Stimulated activated CD8-positive, alpha-beta memory T cell treated with anti-CD3 and anti-CD28 coated beads, Interleukin-12 subunit alpha, Interleukin-12 subunit beta, amount 100 ng/mL, for 24 hours (primary cell): Measurements from ENCODE around the gene MTUS2.

Experiments
- DNase-seq: peaks from one replicate; pipeline ENCODE4 v3.0.0-alpha.2; 2020; ENCODE audit errors: extremely low read depth

MTUS2 gene

DNA sequence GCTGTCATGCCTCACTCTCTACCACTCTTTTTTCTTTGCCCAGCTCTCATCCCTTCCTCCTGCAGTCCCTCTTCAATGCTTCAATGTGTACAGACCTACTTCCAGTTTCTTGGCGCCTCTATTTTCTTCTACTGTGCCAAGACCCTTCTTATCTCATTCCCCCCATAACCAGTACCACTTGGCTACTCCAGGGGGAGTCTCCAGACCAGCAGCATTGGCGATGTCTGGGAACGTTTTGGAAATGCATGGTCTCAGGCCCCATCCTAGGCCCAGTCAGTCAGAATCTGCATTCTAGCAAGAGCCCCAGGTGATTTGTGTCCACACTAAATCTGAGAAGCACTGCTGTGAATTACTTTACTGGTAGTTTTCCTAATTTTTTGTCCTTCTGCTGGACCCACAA is 577.1 kb downstream of the MTUS2 start:
- no peak for DNase-seq

DNA sequence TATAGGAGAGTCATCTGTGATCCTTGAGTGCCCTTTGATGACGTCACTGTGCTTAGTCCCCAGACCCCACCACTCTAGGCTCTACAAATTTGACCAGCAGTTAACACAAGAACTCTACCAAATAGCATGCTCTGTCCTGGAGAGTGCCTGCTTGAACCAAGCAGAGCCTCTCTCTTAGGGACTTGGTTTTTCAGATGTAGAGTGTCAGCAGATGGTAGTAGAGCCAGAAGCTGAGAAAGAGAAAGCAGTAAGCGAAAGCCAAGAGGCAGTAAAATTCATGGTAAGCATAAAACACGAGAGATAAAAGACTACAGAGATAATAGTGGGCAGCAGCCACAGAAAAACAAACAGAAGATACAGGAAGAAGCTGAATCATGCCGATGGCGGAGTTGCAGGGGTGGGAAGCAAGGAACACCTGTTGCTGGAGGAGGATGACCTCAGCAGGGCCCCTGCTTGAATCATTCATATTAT is 582.1 kb downstream of the MTUS2 start:
- no peak for DNase-seq

DNA sequence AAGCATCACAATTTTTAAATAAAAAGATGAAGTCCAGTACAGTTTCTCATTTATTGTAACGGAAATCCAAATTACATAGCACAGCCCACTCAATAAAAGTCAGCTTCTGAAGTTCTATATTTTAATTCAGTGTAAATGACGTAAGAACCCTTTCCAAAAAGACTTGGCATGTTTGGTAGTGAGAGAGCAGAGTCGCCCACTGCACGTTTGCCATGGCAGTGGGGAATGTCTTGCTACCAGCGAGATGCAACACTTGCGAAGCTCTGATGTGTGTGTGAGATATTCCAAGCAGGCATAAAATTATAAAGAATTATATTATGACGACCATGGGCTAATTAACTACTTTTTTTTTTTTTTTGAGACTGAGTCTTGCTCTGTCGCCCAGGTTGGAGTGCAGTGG is 585.3 kb downstream of the MTUS2 start:
- DNase-seq = no peak

DNA sequence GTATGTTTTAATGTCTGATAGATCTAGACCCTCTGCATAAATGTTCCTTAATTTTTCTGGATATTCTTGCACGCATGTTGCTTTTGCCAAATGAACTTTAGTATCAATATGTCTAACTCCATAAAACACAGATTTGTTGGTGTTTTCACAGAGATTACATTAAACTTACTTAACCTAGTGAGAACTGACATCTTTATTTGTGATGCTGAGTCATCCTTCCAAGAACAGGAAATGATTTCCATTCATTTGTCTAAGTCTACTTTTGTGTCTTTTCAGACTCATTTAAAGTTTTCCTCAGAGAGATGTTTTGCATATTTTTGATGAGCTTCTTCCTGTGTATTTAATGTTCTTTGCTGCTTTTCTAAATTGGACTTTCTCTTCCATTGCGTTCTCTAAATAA is 591.3 kb downstream of the MTUS2 start:
- no peak for DNase-seq

DNA sequence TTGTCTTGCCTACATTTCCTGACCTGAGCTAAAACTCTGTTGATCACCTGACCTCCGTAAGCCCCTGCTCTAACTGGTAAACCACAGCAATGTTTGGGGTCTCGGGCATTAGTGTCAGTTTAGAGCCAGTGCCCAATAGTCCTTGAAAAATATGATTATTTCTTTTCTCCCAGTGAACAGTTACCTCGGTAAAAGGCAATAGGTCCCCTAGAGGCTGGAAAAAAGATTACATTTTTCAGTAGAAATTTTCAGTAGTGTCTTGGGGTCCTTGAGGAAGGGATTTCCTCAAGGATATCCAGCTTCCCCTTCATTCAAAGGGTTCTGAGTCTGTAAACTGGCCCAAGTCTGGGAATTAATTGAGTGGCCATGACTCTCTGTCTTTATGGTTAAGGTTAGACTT is 597.9 kb downstream of the MTUS2 start:
- DNase-seq = no peak

DNA sequence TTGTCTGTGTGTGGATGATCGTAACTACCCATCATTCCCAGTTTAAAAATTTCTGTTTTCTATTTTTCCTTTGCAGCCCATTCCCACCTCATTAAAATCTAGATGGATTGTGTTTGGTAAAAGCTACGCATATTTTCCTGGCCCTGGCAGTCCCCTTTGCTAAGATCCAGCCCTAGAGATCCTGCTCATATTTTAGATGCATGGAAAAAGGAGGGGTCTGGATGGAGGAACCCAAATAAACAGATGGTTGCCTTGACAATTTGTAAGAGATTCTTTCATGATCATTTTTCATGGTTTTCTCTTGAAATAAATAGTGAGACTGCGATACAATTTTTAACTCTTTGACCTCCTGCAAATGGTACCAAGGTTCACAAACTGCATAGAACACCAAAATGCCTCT is 601.0 kb downstream of the MTUS2 start:
- DNase-seq = no peak

DNA sequence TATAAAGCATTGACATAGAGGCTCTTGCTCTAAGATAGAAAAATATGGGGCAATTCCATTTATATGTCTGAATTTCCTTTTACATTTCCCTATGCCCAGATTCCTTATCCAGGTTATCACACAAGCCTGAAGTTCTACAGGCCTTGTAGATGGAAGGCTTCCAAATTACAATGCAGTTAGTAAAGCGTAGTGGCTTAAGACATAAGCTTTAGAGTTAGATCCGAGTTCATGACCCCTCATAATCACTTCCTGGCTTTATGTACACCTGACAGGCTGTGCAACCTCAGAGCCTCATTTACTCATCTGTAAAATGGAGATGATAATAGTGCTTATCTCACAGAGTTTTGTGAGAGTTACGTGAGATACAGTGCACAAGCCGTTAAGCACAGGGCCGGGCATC is 601.9 kb downstream of the MTUS2 start:
- no peak for DNase-seq

DNA sequence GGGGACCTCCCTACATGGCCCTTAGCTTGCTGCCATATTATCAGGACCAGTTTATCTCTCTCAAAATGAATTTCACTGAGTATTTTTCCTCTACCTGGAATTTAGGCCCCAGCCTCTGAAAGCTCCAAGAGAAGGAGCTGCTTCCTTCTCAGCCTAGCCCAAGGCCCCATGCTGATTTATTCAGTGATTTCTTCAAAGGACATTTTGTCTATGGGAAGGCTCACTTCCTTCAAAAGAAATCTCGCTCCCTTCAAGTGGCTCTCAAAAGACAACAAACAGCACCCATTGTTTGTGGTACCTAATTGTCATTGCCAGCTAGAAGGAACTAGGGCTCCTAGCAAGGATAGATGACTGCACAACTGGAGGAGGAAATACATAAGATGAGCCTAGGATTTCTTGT is 602.9 kb downstream of the MTUS2 start:
- DNase-seq = no peak

DNA sequence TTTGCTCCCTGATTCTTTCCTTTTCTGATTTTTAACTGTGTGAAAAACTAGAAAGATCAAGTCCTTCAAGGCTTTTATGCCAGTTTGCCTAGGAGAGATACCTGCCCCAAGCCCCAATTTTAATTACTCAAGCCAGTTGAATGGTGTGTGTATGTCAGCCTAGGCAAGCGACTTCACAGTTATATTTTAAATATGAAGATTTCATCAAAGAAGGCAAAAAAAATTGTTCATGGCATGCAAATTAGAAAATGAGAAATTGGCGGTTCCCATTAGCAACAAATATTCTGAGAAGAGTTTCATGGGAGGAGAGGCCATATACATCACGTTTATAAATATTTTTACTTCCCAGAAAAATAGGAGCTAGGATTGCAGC is 607.8 kb downstream of the MTUS2 start:
- DNase-seq = no peak

DNA sequence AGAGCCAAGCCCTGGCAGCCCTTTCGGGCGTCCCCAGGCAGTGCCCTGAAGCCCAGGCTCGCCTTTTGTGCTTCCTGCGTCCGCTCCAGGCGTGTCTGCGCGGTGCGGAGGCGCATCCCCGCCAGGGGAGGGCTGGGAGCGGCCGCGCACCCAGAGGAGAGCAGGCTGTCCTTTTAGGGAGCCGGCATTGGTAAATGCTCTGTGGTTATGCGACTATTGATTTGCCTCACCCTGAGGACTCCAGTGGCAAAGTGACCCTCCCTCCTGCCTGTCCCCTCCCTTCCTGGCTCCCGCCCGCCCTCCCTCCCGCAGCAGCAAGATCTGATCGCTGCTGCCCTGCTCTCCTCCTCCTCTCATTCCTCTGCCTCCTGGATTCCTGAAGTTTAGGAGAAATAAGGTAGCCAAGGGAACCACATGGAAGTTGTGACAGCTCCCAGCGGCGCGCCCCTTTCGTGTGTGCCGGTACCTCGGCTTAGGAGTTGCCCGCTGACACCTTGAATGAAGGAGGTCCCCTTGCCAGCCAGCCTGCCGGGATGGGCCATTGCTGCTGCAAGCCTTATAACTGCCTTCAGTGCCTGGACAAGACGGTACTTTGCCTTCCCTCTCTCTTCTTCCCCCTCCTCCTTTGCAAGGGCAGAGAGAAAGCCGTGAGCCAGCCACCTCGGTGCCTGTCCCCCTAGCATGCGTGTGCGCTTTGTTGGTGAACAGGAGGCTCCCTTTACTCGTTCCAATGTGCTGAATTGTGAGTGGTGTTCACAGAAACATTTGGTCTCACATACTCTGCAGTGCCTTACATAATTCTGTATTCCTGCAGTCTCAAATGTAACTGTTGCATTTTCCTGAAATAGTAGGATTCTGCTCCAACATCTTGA is 608.4 kb downstream of the MTUS2 start:
- no peak for DNase-seq

DNA sequence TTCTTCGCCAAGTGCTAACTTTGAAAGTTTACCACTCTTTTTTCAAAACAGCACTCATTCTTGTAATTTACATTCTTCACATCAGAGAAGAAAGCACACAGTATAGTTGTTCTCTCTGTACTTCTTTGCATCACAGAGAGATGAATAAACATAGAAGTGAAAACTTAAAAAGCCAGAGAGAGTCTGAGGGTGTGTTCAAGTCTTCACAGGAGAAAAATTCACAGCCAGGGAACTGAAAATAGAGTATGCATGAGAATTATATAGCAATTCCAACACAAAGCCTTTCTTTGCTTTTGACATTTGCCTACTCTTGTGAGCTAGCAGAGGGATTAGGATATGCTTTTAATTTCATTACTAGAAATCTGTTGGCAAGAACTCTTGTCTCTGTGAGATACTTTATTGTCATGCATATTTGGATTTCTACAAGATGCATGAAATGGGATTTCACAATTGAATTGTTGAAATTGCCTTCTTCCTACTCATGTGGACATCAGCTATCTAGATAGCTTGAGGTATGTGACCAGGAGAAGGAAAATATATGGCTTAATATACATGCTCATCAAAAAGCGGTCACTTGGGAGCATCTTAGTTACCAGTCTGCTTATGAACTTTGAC is 609.3 kb downstream of the MTUS2 start:
- DNase-seq = no peak

DNA sequence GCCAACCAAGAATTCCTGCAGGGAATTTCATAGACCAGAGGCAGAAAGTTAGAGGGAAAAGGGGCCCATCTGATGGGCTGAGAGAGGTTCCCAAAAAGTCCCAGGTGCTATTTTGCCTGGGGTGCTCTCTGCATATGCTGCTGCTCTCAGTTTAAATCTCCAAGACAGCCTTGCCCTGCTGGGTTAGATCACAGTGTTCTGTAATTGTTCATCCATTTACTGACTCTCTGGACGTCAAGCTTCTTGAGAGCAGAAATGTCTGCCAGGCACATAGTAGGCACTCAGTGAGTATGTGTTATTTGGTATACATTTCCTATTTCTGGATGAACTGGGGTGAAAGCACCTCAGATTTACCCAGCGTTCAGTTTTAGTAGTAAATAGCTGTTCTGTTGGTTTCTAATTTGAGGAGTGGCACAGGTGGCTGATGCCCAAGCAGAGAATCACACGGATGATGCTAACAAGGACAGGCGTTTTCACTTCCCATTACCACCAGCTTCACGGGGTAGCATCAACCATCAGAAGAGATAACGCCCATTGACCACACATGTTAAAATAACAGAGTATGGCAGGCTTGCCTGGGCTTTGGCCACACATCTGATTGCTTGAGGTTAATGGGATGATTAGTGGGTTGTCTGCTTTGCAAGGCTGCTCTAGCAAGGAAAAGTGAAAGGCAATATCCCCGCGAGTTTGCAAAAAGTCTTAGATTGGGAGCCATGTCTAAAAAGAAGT is 614.2 kb downstream of the MTUS2 start:
- DNase-seq = no peak

DNA sequence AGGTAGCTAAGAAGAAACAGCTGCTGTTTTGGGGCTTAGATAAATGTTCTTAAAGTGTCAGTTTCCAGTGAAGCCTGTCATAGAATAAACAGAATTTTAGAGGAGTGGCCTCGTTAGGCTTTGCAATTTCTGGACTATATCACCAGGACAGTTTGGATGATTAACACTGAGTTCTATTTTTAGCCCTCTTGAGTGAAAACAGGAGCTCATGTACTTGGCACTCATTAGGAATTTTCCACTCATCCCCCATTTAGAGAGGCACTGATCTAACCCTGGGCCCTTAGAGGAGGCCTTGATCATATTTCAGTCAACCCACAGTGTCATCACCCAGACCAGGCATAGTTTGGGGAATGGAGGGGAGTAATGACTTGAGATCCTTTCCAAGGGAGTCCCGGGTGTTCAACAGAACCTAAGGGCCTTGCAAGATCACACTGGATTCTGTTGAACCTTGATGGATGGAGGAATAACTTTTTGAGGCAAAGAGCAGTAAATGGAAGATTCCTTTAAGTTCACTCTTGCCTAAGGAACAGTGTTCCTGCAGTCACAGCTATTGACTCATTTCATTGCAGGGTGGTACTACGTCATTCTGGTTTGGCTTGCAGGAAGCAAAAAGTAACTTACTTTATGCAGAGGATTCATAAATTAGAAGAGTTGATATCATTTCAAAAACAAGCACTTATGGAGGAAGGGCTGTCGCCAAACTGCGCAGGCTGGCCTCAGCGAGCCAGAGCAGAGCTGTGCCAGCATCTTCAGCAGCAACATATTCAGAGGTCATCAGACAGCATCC is 615.2 kb downstream of the MTUS2 start:
- no peak for DNase-seq

DNA sequence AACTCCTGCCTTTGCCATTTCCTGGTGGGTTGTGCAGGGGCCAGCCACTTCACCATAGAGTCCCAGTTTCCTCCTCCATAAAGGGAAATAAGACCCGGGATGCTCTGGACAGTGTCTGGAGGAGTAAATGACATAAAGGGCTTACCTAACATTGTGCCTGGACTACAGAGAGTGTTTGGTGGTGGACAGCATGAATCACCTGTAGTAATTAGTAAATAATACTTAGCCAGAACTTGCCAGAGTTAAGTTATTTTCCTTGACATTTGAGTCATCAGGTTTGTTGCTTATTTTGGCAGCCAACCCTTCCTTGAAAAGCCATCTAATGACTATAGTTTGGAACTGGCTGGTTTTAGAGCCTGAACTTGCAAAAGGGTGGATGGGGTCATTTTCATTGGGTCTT is 616.2 kb downstream of the MTUS2 start:
- no peak for DNase-seq

DNA sequence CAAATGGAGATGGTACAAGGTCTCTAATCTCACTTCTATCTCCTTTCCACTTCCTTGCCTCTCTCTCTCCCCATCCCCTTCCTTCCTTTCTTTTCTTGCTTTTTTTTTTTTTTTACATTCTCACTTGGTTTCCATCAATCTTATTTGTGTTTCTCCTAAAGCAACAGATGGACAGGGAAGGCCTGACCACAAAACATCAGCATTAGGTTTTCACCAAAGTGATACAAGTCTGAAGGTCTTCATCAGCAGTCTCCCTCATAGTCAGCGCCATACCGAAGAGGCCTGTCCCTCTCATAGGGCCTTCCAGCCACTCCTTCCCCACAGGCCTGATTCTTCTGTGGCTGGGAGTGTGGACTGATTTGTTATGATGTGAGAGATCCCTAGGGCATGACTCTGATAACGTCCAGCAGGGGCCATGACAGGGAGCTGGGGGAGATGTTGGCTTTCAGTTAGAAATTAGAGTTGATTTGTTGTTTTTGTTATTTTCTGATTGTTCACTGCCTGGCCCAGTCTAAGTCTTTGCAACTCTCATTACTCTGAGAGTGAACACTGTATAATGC is 616.7 kb downstream of the MTUS2 start:
- DNase-seq = no peak

DNA sequence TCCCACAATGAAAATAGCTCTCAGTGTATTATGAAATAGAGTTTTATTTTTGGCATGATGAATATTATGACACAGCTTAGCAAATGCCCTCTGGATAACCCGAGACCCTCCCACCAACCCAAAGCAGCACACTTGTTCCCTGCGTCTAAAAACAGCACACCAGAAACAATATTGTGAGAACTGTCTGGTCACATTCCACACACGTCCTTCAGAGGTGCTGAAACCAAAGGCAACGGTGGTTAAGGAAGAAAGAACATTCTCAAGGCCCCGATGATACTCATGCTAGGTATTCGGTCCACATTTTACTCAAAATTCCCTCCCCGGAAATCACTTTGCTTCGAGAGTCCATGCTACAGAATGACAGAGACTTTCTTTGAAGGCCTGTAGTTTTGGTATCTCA is 618.6 kb downstream of the MTUS2 start:
- no peak for DNase-seq

DNA sequence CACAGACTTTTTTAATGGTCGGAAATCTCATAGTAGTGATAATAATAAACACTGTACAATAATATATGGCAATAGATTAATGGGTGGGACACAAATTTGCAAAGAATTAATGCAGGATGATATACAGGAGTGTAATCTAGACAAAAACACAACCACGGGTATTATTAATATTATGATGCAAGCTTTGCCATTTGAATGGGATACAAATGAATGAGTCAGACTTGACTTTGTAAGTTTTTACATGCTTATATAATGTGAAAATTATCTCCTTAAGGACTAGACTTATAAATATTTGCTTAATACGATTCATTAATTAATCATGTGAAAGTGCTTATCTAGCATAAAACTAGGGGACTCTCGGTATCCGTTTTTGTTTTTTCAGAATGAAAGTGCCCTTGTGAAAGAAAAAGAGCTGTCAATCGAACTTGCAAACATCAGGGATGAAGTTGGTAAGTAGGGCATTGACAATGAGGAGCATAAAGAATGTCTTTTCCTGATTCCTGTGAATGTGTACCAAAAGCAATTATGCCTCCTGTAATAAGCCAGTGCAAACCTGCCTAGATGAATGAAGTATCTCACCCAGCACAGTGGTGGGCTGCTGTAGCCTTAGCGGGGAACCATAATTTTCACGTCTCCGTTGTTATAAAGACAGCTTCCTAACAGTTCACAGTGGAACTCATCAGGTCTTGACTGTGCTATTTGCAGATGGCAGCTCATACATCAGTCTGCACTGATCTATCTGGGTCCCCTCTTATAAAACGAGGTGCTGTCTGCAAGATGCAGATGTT is 619.7 kb downstream of the MTUS2 start:
- no peak for DNase-seq

DNA sequence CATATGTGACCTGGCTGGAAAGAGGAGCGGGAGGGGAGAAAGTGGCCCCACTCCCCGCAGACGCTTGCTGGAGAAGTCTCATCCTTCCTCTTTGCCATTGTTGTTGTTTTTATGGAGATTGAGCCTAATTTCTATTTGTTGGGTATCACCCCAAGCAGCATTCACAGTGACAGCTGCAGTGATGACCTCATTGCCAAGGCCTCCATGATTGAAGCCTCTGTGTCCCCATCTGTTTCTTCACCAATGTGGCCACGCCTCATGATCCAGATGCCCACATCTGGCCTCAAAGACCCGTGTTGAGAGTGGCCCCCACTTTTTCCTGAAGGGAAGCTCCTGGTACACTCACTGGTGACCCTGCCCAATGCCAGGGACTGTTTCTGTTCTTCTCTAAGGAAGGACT is 621.2 kb downstream of the MTUS2 start:
- DNase-seq = no peak

DNA sequence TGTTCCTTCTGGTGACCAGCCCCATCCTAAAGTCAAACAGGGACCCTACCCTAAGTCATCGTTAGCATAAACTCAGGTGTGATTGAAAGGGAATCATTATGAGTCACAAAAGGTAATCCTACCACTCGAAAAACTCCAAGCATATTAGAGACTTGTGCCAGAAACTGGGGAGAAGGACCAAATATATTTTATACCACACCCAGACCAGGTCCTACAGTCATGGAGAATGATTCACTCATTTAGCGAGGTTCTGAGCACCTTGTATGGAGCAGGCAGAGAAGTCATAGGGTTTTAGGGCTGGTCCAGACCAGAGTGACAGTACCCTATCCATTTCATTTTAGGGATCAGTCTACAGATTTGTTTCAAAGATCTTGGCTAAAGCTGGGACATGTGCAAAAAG is 625.9 kb downstream of the MTUS2 start:
- DNase-seq = no peak

DNA sequence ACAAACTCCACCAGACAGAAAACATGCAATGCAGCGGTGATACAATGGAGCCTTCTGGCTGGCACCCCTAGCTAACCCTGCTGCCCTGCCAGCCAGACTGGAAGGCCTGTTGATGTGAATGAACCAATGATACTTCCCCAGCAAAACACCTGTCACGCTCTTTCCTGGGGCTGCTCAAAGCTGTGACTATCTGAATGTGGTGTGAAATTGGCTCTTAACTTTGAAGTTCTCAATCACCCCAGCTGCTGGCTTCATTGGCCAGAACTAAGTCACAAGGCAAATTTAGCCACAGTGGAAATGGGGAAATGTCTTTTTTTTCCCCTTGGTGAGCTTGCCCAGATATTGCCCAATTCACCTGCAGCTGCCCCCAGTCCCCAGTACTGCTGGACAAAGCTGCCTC is 628.0 kb downstream of the MTUS2 start:
- no peak for DNase-seq

DNA sequence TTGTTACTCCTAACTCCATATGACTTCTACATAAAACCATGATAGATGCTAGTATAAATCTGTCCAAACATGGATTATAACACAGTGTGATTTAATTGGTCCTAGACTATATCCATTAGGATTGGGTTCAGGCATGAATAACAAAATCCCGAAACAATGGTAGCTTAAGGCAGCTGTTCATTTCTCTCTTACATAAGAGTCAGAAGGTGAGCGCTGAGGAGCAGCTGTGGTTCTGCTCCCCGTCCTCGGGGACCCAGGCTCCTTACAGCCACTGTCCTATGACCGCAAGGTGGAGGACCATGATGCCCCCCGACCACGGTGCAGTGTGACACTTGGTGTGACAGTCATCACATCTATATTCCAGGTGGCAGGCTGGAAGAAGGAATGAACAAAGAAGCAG is 629.6 kb downstream of the MTUS2 start:
- no peak for DNase-seq
